ENCODE data around the gene AMBN.

AMBN gene

DNA sequence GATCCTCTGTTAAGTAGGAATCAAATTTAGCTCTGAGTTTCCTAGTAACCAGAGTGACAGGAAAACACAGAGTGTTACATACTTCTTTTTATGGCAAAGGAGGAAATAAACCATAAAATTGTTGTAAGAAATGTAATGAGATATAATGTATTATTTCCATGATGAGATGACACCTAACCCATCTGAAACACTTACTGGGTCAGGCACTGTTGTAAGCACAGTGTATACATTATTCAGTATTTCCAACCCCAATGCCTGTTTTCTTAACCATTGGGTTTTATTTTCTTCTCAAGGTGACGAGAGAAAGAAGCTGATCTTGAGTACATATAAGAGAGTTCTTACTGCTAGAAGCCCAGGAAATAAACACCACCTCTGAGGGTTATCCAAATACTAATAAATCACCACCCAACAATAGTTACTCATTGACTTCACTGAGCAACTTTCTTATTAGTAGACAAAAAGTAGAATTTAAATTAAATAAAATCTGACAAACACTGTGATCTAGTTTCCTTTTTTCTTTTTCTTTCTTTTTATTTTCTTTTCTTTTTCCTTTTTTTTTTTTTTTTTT is 32.3 kb downstream of the AMBN start:
- DNase-seq, result no peak
- TF ChIP-seq, protein P1, sequence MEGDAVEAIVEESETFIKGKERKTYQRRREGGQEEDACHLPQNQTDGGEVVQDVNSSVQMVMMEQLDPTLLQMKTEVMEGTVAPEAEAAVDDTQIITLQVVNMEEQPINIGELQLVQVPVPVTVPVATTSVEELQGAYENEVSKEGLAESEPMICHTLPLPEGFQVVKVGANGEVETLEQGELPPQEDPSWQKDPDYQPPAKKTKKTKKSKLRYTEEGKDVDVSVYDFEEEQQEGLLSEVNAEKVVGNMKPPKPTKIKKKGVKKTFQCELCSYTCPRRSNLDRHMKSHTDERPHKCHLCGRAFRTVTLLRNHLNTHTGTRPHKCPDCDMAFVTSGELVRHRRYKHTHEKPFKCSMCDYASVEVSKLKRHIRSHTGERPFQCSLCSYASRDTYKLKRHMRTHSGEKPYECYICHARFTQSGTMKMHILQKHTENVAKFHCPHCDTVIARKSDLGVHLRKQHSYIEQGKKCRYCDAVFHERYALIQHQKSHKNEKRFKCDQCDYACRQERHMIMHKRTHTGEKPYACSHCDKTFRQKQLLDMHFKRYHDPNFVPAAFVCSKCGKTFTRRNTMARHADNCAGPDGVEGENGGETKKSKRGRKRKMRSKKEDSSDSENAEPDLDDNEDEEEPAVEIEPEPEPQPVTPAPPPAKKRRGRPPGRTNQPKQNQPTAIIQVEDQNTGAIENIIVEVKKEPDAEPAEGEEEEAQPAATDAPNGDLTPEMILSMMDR (IDR thresholded peaks at IDR 0.05; ENCODE audit: low read depth, low read length, missing control alignments), result no peak
- in situ Hi-C loops (cut with HindIII; ENCODE audit: low pct_ligation_motif_present, low sequenced_read_pairs), result no loop called here
- H3K36me3 ChIP-seq (replicated peaks), result no peaks in the 10 kb centered on the region
- H3K27me3 ChIP-seq (replicated peaks), result no peaks in the 10 kb centered on the region
- no peak overlapping the region for H3K27ac ChIP-seq
- H3K4me3 ChIP-seq (ENCODE audit: low read depth, low read length), result no peak overlapping the region

GRCh38 chr4:70627620-70628019 is 35.6 kb downstream of the AMBN start:
- Histone ChIP-seq H3K27ac (no peak overlapping the region), H3K36me3 (replicated peaks) (no peaks in the 10 kb centered on the region), H3K4me3 (ENCODE audit: low read depth, low read length) (no peak overlapping the region), H3K27me3 (replicated peaks) (no peaks in the 10 kb centered on the region)
- DNase-seq, result no peak
- in situ Hi-C loops (cut with HindIII; ENCODE audit: low pct_ligation_motif_present, low sequenced_read_pairs), result no loop called here
- TF ChIP-seq, protein P1 (IDR thresholded peaks at IDR 0.05; ENCODE audit: low read depth, low read length, missing control alignments), result no peak

- no peak for DNase-seq
- no peaks in the 10 kb centered on the region for H3K27me3 ChIP-seq (replicated peaks)
- no peaks in the 10 kb centered on the region for H3K36me3 ChIP-seq (replicated peaks)
- H3K4me3 ChIP-seq (ENCODE audit: low read depth, low read length), result no peak within 1 kb of the TSS
- TF ChIP-seq, protein P1 (IDR thresholded peaks at IDR 0.05; ENCODE audit: low read depth, low read length, missing control alignments), result no peak
- no peak within 1 kb of the TSS for H3K27ac ChIP-seq
- in situ Hi-C loops (cut with HindIII; ENCODE audit: low pct_ligation_motif_present, low sequenced_read_pairs), result no loop called here
Observed at GRCh38 chr4:70628444-70628843, 36.4 kb downstream of the AMBN start, which contains the start of gene ENAM. TSS of gene ENAM (plus strand) at chr4:70628744. CDS start at chr4:70629501, 757 bp downstream.

DNA sequence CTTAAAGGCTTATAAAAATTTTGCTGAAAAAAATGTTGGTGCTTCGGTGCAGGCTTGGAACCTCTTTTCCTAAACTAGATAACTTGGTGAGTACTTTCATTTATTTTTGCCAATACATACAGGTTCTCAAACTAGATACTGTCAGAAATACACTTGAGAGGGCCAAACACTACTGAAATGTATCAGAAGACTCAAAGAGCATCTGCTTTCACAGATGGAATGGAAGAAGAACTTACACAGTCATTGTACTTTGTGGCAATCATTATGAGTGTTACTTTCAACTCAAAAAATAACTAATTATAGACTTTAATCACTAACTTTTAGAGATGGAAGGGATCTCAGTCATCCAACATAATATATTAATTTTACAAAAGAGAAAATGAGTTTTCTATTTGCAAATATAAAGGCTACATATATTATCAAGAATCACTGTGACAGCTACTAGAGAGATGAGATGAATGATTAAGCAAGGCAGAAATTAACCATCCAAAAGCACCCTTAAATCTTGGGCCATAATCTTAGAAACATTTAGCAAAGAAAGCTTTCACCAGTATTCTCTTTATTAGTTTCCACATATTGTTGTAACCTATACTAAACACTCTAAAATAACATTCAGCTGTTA is 37.5 kb downstream of the AMBN start:
- Histone ChIP-seq H3K27me3 (replicated peaks) (no peaks in the 10 kb centered on the region), H3K27ac (no peak overlapping the region), H3K4me3 (ENCODE audit: low read depth, low read length) (no peak overlapping the region), H3K36me3 (replicated peaks) (no peaks in the 10 kb centered on the region)
- in situ Hi-C loops (cut with HindIII; ENCODE audit: low pct_ligation_motif_present, low sequenced_read_pairs), result no loop called here
- TF ChIP-seq, protein P1 (IDR thresholded peaks at IDR 0.05; ENCODE audit: low read depth, low read length, missing control alignments), result no peak
- no peak for DNase-seq

DNA sequence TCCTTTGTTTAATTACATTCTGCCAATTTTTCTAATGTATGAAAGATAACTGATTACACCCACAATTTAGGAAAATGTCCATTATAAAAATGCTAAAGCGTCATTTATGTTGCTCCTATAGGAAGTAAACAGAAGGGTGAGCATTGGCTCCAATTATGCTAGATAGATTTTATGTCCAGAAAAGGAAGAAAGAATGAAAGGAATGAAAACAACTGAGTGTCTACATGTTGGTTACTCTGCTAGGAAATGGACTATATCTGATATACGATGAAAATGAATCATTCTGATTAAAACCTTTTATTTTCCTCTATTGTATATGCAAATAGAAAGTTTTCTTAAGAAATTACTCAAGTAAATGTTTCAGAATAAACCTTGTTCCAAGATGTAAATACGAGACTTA is 38.1 kb downstream of the AMBN start:
- no peak overlapping the region for H3K27ac ChIP-seq
- TF ChIP-seq, protein P1 (IDR thresholded peaks at IDR 0.05; ENCODE audit: low read depth, low read length, missing control alignments), result no peak
- no peak for DNase-seq
- H3K27me3 ChIP-seq (replicated peaks), result no peaks in the 10 kb centered on the region
- H3K4me3 ChIP-seq (ENCODE audit: low read depth, low read length), result no peak overlapping the region
- H3K36me3 ChIP-seq (replicated peaks), result no peaks in the 10 kb centered on the region
- in situ Hi-C loops (cut with HindIII; ENCODE audit: low pct_ligation_motif_present, low sequenced_read_pairs), result no loop called here

GRCh38 chr4:70632028-70632427 is 40.0 kb downstream of the AMBN start:
- in situ Hi-C loops (cut with HindIII; ENCODE audit: low pct_ligation_motif_present, low sequenced_read_pairs), result no loop called here
- TF ChIP-seq, protein P1 (IDR thresholded peaks at IDR 0.05; ENCODE audit: low read depth, low read length, missing control alignments), result no peak
- H3K4me3 ChIP-seq (ENCODE audit: low read depth, low read length), result no peak overlapping the region
- DNase-seq, result no peak
- no peak overlapping the region for H3K27ac ChIP-seq
- no peaks in the 10 kb centered on the region for H3K36me3 ChIP-seq (replicated peaks)
- no peaks in the 10 kb centered on the region for H3K27me3 ChIP-seq (replicated peaks)
